Lower leg skin (tissue), 4 donors: ENCODE data around the gene SYDE2. TPM values are rescaled to one million over a fixed set of nuclear protein-coding genes. Genes with fewer than 3 reads are reported as not detected.

Experiments used
- DNase-seq, 2 donors: peaks; one replicate each; pipeline ENCODE4 v3.0.0-alpha.2; 2019; ENCODE audit warnings: low spot score in 2 of 2
- H3K4me3 ChIP-seq: fragments of 200-600 bp; sonication (generic); 2 replicates; pipeline ENCODE4 v1.5.1; 2017; ENCODE audit warnings: mild to moderate bottlenecking, low read depth; ENCODE audit not compliant: poor library complexity, severe bottlenecking
- CTCF ChIP-seq, 3 donors: fragments of 450-650 bp; IDR thresholded peaks; one replicate each; pipeline ENCODE4 v1.5.1; 2016; ENCODE audit warnings: antibody characterized with exemption in 3 of 3, mild to moderate bottlenecking in 3 of 3, moderate library complexity in 2 of 3
- POLR2A ChIP-seq, 2 donors: fragments of 450-650 bp; IDR thresholded peaks; one replicate each; pipeline ENCODE4 v1.6.1; 2016 to 2017; ENCODE audit warnings: antibody characterized with exemption in 2 of 2, mild to moderate bottlenecking in 1 of 2, moderate library complexity in 1 of 2
- WGBS, 2 donors: methylation state at CpG; one replicate each; pipeline ENCODE4 v1.1.5; 2018; 5-methylcytosine and 5-hydroxymethylcytosine counted together
- intact Hi-C: fragments of 100-400 bp; cut with DNase I; formaldehyde crosslinking; loops from one replicate; pipeline ENCODE4 v1.15.0; 2023; ENCODE audit warnings: low total_unique reads
- total RNA-seq, 4 donors: library from RNA; depleted of rRNA; stranded (reverse); fragments of >200 nt; gene quantifications; one replicate each; pipeline ENCODE4 v1.1.0, GENCODE V29; 2016

SYDE2 gene
- total RNA-seq, 4 donors from 2014 or later = 8.6 to 12.5 (median 10.4) TPM

GRCh38 chr1:85243372-85243771, 42.6 kb upstream of the SYDE2 start:
- TF ChIP-seq POLR2A (IDR thresholded peaks at IDR 0.05) (no peak), CTCF (IDR thresholded peaks at IDR 0.05) (no peak)
- intact Hi-C loops = loop anchor here (10.0 kb wide), 1 partner anchor 299 kb away; no protein-coding TSS in a partner anchor
- DNase-seq = no peak
- H3K4me3 ChIP-seq = no peak overlapping the region

- TF ChIP-seq CTCF (IDR thresholded peaks at IDR 0.05) (no peak), POLR2A (IDR thresholded peaks at IDR 0.05) (no peak)
- H3K4me3 ChIP-seq = no peak overlapping the region
- intact Hi-C loops = loop anchor here (10.0 kb wide), 1 partner anchor 296 kb away; no protein-coding TSS in a partner anchor
- WGBS, 2 donors = 16 to 32% methylated on average over 1 of the region's 1 CpG
- no peak for DNase-seq
Observed at GRCh38 chr1:85240643-85241042, 39.8 kb upstream of the SYDE2 start.

- no peak for DNase-seq
- H3K4me3 ChIP-seq = no peak overlapping the region
- no peak for TF ChIP-seq CTCF (IDR thresholded peaks at IDR 0.05)
- intact Hi-C loops = loop anchor here (10.0 kb wide), 1 partner anchor 295 kb away; no protein-coding TSS in a partner anchor
- 26 to 27% methylated on average over 1 of the region's 1 CpG for WGBS, 2 donors
Observed at GRCh38 chr1:85240174-85240601, 39.4 kb upstream of the SYDE2 start.

GRCh38 chr1:85237613-85238012, 36.8 kb upstream of the SYDE2 start:
- no peak for DNase-seq
- WGBS, 2 donors = 85 to 97% methylated on average over 1 of the region's 1 CpG
- no peak overlapping the region for H3K4me3 ChIP-seq
- TF ChIP-seq CTCF (IDR thresholded peaks at IDR 0.05) (no peak), POLR2A (IDR thresholded peaks at IDR 0.05) (no peak)
- intact Hi-C loops = no loop called here

- TF ChIP-seq CTCF (IDR thresholded peaks at IDR 0.05) (no peak), POLR2A (IDR thresholded peaks at IDR 0.05) (no peak)
- intact Hi-C loops = no loop called here
- 75 to 84% methylated on average over 8 of the region's 8 CpGs for WGBS, 2 donors
- H3K4me3 ChIP-seq = no peak overlapping the region
- DNase-seq = no peak
Observed at GRCh38 chr1:85230305-85230977, 29.6 kb upstream of the SYDE2 start.
